ENCODE results near the gene SEMA3D. TPM values are rescaled to one million over a fixed set of nuclear protein-coding genes. Genes with fewer than 3 reads are reported as not detected.

Gene SEMA3D
- total RNA-seq, 3 donors from 2014 or later, result 3.5 to 7.5 (median 7.0) TPM

DNA sequence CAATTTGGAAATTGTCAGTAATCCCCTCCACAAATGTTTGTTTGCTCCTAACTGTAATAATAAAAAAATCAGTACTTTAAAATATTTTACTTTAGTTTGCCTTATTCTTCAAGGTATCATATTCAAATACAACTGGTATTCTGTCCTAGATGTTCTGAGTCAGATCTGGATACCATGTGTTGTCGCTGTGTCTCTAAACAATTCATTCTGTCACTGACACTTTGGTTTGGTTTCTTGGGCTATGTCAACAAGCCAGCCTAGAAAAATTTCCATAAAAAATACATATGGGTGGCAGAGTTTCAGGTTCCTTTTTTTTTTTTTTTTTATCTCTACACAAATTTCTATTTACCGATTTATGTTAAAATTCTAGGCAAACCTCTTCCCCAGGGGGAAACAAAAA is 33.2 kb upstream of the SEMA3D start:
- Histone ChIP-seq H3K4me1 (no peaks in the 10 kb centered on the region), H3K27me3 (no peaks in the 10 kb centered on the region), H3K36me3 (no peaks in the 10 kb centered on the region), H3K9me3 (no peaks in the 10 kb centered on the region), H3K27ac (no peak overlapping the region), H3K4me3 (no peak overlapping the region)
- TF ChIP-seq POLR2AphosphoS5 (IDR thresholded peaks at IDR 0.05), result no peak
- TF ChIP-seq, protein P1, sequence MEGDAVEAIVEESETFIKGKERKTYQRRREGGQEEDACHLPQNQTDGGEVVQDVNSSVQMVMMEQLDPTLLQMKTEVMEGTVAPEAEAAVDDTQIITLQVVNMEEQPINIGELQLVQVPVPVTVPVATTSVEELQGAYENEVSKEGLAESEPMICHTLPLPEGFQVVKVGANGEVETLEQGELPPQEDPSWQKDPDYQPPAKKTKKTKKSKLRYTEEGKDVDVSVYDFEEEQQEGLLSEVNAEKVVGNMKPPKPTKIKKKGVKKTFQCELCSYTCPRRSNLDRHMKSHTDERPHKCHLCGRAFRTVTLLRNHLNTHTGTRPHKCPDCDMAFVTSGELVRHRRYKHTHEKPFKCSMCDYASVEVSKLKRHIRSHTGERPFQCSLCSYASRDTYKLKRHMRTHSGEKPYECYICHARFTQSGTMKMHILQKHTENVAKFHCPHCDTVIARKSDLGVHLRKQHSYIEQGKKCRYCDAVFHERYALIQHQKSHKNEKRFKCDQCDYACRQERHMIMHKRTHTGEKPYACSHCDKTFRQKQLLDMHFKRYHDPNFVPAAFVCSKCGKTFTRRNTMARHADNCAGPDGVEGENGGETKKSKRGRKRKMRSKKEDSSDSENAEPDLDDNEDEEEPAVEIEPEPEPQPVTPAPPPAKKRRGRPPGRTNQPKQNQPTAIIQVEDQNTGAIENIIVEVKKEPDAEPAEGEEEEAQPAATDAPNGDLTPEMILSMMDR (IDR thresholded peaks at IDR 0.05), result no peak
- no peak for TF ChIP-seq POLR2A (IDR thresholded peaks at IDR 0.05)
- no peak for DNase-seq (ENCODE audit: low spot score in 2 of 2)
- intact Hi-C loops (cut with DNase I; ENCODE audit: low total_unique reads), result no loop called here

DNA sequence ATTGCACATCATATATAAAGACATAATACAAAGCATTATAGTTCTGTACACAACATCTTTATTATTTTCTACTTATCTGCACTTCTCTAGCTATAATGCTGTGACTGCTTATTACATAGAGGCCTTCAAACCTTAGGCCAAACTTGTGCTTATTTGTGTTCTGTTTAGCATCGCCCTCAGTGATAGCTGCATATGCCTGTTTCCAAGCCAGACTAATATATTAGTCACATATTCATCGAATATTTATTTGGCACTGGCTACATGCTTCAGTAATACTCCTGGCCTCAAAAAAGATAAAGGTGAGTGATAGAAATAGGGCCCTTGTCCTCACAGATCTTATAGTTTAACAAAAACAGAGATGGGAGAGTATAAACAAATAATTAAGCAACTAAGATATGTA is 30.2 kb upstream of the SEMA3D start:
- H3K4me3 ChIP-seq, result no peak overlapping the region
- H3K9me3 ChIP-seq, result no peaks in the 10 kb centered on the region
- no peaks in the 10 kb centered on the region for H3K27me3 ChIP-seq
- no peak for TF ChIP-seq POLR2A (IDR thresholded peaks at IDR 0.05)
- TF ChIP-seq POLR2AphosphoS5 (IDR thresholded peaks at IDR 0.05), result no peak
- TF ChIP-seq, protein P1 (IDR thresholded peaks at IDR 0.05), result no peak
- DNase-seq (ENCODE audit: low spot score in 2 of 2), result no peak
- no peak overlapping the region for H3K27ac ChIP-seq
- no peaks in the 10 kb centered on the region for H3K36me3 ChIP-seq
- intact Hi-C loops (cut with DNase I; ENCODE audit: low total_unique reads), result no loop called here
- no peaks in the 10 kb centered on the region for H3K4me1 ChIP-seq

DNA sequence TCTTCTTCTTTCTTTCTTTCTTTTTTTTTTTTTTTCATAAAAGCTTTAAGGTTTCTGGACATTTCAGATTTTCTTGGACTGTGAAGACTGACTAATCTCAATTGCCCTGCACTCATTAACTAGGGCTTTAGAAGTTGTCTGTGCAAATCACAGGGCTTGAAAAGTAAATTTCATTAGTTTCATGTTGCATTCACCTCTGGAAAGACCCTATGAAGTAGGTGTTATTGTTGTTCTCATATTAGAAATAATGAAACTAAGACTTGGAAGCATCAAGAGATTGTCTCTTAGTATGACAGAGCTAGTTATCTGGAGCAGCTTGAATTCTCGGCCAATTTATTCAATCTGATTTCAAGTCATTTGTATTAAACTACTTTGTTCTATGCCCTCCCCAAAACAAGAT is 28.2 kb upstream of the SEMA3D start:
- Histone ChIP-seq H3K4me1 (no peaks in the 10 kb centered on the region), H3K27ac (no peak overlapping the region), H3K36me3 (no peaks in the 10 kb centered on the region), H3K27me3 (no peaks in the 10 kb centered on the region), H3K9me3 (no peaks in the 10 kb centered on the region), H3K4me3 (no peak overlapping the region)
- no peak for DNase-seq (ENCODE audit: low spot score in 2 of 2)
- TF ChIP-seq, protein P1 (IDR thresholded peaks at IDR 0.05), result no peak
- no peak for TF ChIP-seq POLR2A (IDR thresholded peaks at IDR 0.05)
- no peak for TF ChIP-seq POLR2AphosphoS5 (IDR thresholded peaks at IDR 0.05)
- intact Hi-C loops (cut with DNase I; ENCODE audit: low total_unique reads), result no loop called here

DNA sequence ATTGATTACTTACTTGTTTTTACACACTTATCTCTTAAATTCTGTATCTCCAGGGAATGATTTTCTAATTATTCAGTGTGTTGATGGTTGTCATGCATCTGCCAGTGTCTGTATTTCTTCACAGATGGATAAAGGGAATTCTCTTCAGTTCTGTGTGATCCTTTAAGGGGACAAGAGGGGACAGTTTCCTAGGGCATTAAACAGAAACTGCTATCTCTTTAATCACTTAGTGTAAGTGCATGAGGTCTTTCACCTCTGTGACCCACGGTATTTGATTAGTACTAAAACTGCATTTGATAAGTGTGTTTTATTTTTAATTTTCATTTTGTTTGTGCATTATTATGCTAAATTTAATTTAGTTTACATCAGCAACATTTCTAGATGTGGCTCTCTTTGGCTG is 26.6 kb upstream of the SEMA3D start:
- TF ChIP-seq POLR2AphosphoS5 (IDR thresholded peaks at IDR 0.05), result no peak
- TF ChIP-seq, protein P1 (IDR thresholded peaks at IDR 0.05), result no peak
- no peak for TF ChIP-seq POLR2A (IDR thresholded peaks at IDR 0.05)

DNA sequence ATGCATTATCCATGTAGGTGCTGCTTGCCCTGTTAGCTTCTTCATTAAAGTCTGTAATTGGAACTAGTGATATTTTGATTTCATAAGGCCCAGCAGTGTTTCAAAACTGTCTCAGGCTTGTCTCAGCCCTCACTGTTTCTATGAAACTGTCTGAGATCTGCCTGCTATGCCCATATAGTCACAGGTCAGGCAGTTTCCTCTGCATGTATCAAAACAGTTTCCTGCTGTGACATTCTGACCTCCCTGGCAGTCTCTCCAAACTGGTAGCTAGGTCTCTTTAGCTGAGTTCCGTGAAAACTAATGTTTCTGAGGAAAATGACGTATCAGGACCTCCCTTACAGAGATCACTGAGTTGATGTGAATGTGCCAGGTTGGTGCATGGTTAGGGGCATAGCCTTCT is 18.9 kb upstream of the SEMA3D start:
- no peaks in the 10 kb centered on the region for H3K27me3 ChIP-seq
- no peaks in the 10 kb centered on the region for H3K36me3 ChIP-seq
- no peak for DNase-seq (ENCODE audit: low spot score in 2 of 2)
- no peaks in the 10 kb centered on the region for H3K9me3 ChIP-seq
- H3K27ac ChIP-seq, result no peak overlapping the region
- no peak for TF ChIP-seq POLR2A (IDR thresholded peaks at IDR 0.05)
- H3K4me1 ChIP-seq, result no peaks in the 10 kb centered on the region
- no peak overlapping the region for H3K4me3 ChIP-seq
- intact Hi-C loops (cut with DNase I; ENCODE audit: low total_unique reads), result no loop called here

More for the DNA sequence above, 26.6 kb upstream of the SEMA3D start:
- intact Hi-C loops (cut with DNase I; ENCODE audit: low total_unique reads), result no loop called here
- no peak overlapping the region for H3K4me3 ChIP-seq
- no peaks in the 10 kb centered on the region for H3K4me1 ChIP-seq
- no peaks in the 10 kb centered on the region for H3K9me3 ChIP-seq
- H3K27me3 ChIP-seq, result no peaks in the 10 kb centered on the region
- H3K27ac ChIP-seq, result no peak overlapping the region
- no peak for DNase-seq (ENCODE audit: low spot score in 2 of 2)
- H3K36me3 ChIP-seq, result no peaks in the 10 kb centered on the region

DNA sequence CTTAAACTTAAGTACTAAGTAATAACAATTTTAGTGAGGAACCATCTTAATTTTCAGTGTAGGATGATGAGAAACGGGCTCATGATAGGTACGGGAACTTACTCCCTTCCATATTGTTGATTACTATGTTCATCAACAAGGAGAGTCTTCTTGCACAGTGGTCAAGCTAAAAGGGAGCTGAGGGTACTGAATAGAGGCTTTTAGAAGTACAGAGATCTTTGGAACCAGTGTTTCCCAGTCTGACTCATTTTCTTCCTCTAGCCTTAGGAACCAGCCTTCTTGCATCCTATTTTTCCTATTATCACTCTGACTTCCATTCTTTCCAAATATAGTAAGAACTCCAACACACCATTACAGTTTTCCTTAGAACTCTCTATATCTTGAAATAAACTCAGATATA is 17.6 kb upstream of the SEMA3D start:
- Histone ChIP-seq H3K9me3 (no peaks in the 10 kb centered on the region), H3K27ac (no peak overlapping the region), H3K4me1 (no peaks in the 10 kb centered on the region), H3K4me3 (no peak overlapping the region), H3K27me3 (no peaks in the 10 kb centered on the region), H3K36me3 (no peaks in the 10 kb centered on the region)
- TF ChIP-seq POLR2AphosphoS5 (IDR thresholded peaks at IDR 0.05) (no peak), POLR2A (IDR thresholded peaks at IDR 0.05) (no peak)
- TF ChIP-seq, protein P1 (IDR thresholded peaks at IDR 0.05), result no peak
- intact Hi-C loops (cut with DNase I; ENCODE audit: low total_unique reads), result no loop called here
- no peak for DNase-seq (ENCODE audit: low spot score in 2 of 2)

All from breast epithelium (tissue), 4 donors.